Ramos (cell line): Measurements from ENCODE around the gene CATSPERD.
"Not testable (repeated sequence)": the region's sequence is repeated elsewhere in the genome, so short reads cannot be mapped to it uniquely, and the experiment has no call there.

Experiments used
- in situ Hi-C: fragments of 300-500 bp; cut with MboI; formaldehyde crosslinking; loops from one replicate; pipeline ENCODE4 v1.14.3; 2022; ENCODE audit warnings: low sequenced_read_pairs; ENCODE audit not compliant: unreplicated experiment

The CATSPERD gene

DNA sequence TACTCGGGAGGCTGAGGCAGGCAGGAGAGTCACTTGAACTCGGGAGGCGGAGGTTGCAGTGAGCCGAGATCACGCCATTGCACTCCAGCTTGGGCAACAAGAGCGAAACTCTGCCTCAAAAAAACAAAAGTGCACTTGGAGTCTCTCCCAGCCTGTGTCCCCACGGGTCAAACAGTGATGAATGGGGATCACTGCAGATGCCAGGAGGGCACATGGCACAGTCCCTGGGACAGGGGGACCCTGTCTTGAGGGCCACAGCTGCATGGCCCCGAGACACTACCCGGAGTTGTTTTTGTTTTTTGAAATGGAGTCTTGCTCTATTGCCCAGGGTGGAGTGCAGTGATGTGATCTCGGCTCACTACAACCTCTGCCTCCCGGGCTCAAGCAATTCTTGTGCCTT lies 60.5 kb downstream of the CATSPERD start:
- in situ Hi-C loops = not testable (repeated sequence)

GRCh38 chr19:5782322-5782721 lies 61.9 kb downstream of the CATSPERD start:
- in situ Hi-C loops = no loop called here

GRCh38 chr19:5782945-5783919 lies 62.8 kb downstream of the CATSPERD start:
- in situ Hi-C loops = no loop called here

- in situ Hi-C loops = no loop called here
Observed at GRCh38 chr19:5784581-5785147, 64.2 kb downstream of the CATSPERD start, which contains the start of gene PRR22. PRR22 (minus strand) TSS chr19:5784746; CDS start chr19:5784660, 86 bp downstream.

- in situ Hi-C loops = no loop called here
Observed at GRCh38 chr19:5785423-5785822, 65.0 kb downstream of the CATSPERD start.

DNA sequence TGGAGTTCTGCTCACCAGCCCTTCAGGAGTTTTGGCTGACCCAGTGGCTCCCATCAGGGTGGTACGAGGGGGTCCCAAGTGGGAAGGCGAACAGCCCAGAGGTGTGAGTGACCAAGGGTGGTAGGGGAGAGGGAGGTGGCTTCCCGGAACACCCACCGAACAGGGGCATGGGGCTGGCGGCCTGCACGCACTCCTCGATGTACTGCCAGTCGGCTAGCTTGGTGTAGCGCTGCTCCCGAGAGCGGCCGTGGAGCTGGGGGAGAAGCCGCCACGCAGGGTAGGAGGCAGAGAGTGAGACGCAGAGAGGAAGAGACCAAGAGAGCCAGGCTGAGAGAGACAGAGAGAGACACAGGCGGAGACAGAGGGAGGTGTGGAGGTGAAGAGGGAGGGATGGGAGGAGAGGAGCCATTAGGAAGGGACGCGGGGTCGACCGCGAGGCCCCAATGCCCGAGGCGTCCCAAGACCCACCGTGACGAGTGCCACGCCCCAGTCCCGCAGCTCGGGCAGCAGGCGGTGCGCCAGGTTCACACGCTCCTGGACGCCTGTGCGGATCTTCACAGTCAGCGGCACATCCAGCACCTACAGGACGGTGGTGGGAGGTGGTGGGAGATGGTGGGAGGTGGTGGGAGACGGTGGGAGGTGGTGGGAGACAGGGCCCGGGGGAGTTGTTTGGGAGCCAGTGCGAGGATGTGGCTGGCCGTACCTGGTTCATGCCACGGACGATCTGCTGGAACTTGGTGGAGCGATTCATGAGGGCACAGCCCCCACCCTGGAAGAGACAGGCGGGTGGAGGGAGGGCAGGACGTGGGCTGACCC lies 66.4 kb downstream of the CATSPERD start:
- in situ Hi-C loops = no loop called here

DNA sequence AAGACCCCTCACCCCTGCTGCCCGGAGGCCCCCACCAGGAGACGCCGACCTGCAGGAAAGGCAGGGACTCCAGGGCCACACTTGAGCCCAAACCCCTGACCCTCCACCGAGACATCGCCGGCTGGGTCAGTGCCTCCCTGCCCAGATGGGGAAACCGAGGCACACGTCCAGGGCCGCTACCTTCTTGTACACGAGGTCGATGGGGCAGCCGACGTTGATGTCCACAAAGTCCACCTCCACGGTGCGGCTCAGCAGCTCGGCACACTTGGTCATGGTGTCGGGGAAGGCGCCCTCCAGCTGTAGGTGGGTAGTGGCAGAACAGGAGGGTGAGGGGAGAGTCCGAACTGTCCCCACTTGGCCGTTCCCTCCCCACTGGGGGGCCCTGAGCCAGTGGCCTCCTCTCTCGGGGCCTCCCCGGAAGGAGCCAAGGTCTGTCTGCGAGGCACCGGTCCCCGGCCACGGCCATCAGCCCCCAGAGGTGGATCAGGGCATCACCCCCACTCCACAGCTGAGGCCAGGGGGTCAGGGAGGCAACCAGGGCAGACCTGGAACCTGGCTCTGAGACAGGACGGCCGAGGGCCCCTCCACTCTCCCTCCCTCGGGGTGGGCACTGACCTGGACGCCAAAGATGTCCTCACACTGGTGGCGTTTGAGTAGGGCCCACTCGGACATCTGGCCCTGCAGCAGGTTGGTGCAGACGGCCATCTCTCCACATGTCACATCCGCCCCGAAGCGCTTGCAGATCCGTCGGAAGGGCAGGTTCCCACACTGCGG lies 67.2 kb downstream of the CATSPERD start:
- in situ Hi-C loops = no loop called here

- in situ Hi-C loops = no loop called here
Observed at GRCh38 chr19:5788422-5788821, 68.0 kb downstream of the CATSPERD start.

DNA sequence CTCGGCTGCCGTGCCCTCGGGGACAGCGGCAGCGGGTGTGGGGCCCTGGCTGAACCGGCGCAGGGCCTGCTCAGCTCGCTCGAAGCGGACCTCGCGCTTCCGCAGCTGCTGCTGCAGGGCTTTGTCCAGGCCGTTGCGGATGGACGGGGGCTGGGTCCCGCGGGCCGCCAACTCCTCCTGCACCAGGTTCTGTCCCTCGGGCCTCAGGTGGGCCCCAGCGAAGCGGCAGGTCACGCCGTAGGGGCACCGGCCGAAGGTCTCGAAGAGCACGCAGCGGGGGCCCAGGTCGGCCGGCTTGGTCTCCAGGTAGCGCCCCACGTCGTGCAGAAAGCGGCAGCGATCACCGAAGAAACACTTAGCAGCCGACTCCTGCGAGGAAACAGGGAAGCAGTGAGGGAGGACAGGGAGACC lies 68.9 kb downstream of the CATSPERD start:
- in situ Hi-C loops = no loop called here

DNA sequence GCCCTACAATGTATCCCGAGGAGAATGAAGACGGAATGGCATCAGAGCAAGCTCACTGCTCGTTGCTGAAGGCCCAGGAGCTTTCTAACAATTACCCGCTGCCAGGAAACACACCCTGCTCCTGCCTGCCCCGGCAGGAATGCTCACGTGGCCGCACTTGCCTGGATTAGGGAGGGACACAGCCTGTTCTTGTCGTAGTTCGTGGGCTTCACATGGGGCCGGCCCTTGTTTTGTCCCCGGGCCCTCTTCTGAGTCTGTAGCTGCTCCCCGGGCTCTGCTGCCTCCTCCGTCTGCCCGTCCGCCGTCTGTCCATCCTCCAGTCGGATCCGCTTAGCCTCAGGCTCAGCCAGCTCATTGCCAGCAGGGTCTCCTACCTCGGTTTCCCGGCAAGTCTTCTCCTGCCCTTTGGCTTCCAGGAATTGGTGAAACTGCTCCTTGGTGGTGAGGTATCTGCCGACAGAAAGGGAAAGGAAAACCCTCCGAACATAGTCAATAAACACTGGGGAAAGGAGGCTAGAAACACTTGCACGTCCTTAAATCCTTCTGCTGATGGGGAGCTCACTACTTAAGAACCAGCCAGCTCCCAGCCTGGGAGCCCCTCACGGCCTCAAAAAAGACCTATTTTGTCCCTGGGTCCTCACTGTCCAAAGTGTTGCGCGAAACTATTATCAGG lies 69.6 kb downstream of the CATSPERD start:
- in situ Hi-C loops = loop anchor here (5.0 kb wide), 1 partner anchor 108 kb away; the partner anchor contains the start of genes HSD11B1L and MICOS13

DNA sequence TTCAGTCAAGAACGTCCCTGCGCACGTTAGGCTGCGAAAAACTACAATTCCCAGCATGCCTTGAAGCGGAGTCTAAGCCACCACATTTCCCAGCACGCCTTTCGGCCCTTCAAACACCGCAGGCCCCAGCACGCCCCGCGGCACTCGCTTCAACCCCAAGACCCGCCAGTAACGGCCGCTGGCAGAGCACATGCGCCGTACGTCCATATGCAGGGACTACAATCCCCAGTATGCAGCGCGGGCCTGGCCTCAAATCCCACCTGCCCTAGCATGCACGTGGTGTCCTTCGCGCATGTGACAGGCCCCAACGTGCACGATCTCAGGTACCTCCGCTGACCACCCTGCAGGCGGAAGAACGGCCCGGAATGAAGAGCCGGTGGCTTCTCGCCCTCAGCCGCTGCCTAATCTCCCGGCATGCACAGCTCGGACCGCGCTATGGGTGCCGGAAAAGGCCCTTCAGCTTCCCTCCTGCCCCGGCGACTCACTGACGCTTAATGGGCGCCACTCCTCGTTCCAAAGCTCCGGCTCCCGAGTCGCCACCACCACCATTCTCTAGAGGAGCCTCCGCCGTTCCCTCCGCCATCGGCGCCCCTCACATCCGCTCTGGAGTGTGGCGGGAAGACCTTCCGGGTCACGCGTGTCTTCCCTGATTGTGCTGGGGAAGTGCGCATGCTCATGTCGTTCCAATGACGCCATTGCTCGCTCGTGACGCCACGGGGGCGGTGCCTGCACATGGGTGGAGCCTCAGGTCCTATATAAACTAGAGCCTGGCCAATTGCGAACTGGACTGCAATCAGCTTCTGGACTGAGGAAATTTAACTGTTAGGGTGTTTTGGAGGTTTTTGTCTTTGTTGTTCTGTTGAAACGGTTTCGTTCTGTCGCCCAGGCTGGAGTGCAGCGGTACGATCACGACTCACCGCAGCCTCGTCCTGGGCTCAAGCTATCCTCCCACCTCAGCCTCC lies 70.4 kb downstream of the CATSPERD start, which contains the start of gene DUS3L:
Gene DUS3L (minus strand): TSS at position 605 of the 962 bp plus-strand sequence. CDS start 22 bp downstream, at position 583.
- in situ Hi-C loops = loop anchor here (5.0 kb wide), 1 partner anchor 109 kb away; the partner anchor contains the start of genes HSD11B1L and MICOS13

DNA sequence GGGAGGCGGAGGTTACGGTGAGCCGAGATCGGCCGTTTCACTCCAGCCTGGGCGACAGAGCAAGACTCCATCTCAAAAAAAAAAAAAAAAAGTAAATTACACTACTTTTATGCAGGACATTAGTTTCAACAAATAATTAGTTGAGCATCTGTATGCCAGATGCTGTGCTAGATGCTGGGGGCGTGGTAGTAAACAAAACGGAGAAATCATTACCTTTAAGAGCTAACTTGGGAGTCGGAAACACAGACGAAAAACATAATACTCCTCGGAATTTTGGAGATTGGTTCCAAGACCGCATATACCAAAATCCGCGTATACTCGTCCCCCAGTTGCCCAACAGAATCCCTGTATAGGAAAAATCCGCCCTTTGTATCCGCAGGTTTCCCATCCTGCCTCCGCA lies 71.8 kb downstream of the CATSPERD start:
- in situ Hi-C loops = loop anchor here (5.0 kb wide), 1 partner anchor 110 kb away; the partner anchor contains the start of genes HSD11B1L and MICOS13

DNA sequence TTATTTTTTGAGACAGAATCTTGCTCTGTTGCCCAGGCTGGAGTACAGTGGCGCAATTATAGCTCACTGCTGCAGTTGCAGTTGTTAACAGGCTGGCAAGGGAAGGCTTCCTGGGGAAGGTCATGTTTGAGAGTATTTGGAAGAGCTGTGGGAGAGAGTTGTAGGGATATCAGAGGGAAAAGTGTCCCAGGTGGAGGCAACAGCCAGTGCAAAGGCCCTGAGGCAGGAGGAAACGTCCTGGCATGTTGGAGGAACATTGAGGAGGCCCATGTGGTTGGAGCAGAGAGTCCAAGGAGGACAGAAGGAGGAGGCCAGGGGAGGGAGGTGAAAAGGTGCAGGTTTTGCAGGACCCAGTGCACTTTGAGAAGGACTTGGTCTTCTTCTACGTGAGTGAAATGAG lies 72.8 kb downstream of the CATSPERD start:
- in situ Hi-C loops = loop anchor here (5.0 kb wide), 1 partner anchor 111 kb away; the partner anchor contains the start of genes HSD11B1L and MICOS13

DNA sequence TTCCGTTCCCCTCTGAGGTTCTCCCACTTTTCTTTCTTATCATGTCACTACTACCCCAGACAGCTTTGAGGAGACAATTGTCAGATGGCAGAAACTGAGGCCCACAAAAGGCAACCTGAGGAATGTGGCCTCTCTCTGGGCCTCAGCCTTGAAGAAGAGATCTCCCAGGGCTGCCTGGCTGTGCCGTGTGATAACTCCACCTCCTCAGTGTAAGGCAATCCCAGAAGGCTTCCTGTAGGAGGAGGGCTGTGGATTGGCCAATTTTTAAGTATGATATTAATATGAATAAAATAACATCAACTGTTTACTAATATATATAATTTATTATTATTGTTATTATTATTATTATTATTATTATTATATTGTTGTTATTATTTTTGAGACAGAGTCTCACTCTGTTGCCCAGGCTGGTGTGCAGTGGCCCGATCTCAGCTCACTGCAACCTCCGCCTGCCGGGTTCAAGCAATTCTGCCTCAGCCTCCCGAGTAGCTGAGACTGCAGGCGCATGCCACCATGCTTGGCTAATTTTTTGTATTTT lies 75.0 kb downstream of the CATSPERD start:
- in situ Hi-C loops = no loop called here

DNA sequence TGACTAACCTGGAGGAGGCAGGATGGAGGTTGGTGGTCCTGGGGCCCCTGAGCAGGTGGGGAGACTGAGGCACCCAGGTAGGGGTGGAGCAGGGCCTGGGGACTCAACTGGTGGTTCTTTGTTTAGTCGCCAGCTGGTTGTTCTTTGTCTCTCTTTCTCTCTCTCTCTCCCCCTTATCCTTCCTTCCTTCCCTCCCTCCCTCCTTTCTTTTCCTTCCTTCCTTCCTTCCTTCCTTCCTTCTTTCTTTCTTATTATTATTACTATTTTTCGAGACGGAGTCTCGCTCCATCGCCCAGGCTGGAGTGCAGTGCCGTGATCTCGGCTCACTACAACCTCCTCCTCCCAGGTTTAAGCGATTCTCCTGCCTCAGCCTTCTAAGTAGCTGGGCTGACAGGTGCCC lies 77.8 kb downstream of the CATSPERD start:
- in situ Hi-C loops = no loop called here

- in situ Hi-C loops = loop anchor here (5.0 kb wide), 2 partner anchors 93 to 223 kb away; no protein-coding TSS in a partner anchor
Observed at GRCh38 chr19:5799247-5800241, 79.1 kb downstream of the CATSPERD start.
